Raji (cell line): Measurements from ENCODE around the gene PSAPL1.

Source experiments
- POLR2A ChIP-seq: IDR thresholded peaks from 2 replicates; pipeline ENCODE4 v1.6.1; 2011; ENCODE audit warnings: low read depth, low read length, control low read depth; ENCODE audit not compliant: insufficient read depth

The PSAPL1 gene, protein sequence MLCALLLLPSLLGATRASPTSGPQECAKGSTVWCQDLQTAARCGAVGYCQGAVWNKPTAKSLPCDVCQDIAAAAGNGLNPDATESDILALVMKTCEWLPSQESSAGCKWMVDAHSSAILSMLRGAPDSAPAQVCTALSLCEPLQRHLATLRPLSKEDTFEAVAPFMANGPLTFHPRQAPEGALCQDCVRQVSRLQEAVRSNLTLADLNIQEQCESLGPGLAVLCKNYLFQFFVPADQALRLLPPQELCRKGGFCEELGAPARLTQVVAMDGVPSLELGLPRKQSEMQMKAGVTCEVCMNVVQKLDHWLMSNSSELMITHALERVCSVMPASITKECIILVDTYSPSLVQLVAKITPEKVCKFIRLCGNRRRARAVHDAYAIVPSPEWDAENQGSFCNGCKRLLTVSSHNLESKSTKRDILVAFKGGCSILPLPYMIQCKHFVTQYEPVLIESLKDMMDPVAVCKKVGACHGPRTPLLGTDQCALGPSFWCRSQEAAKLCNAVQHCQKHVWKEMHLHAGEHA

DNA sequence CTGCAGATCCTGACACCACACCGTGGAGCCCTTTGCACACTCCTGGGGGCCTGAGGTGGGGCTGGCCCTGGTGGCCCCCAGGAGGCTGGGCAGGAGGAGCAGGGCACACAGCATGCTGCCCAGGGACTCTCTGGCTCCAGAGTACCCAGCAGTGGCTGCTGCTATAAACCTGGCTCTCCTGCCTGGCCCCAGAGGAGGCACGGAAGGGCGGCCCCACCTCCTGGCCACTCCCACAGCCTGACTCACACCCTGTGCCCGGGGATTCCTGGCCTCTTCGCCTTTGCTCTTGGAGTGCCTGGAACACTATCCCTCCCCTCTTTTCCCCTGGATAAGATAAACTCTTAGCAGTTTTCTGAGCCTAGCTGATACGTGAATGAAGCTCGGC is at the start of gene PSAPL1:
Gene PSAPL1 (minus strand): TSS at position 165 of the 385 bp plus-strand sequence. CDS start 51 bp downstream, at position 114.
- TF ChIP-seq POLR2A = no peak

DNA sequence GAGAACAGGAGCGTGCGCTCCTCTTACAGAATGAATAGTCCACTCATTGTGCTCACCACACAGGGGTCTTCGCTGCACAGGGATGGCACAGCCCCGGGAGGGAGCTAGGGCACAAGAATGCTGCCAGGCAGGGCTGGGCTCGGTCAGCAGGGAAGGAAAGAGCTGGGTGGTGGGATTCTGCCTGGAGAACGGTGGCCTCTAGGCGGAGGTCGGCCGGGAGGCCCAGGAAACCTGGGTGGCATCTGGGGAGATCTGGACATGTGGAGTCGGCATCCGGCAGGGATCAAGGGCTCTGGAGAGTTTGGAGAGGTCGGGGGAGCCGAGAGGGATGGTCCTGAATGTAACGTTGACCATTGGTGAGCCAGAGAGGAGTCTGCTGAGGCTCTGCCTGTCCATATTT is 46.5 kb upstream of the PSAPL1 start:
- TF ChIP-seq POLR2A = no peak

DNA sequence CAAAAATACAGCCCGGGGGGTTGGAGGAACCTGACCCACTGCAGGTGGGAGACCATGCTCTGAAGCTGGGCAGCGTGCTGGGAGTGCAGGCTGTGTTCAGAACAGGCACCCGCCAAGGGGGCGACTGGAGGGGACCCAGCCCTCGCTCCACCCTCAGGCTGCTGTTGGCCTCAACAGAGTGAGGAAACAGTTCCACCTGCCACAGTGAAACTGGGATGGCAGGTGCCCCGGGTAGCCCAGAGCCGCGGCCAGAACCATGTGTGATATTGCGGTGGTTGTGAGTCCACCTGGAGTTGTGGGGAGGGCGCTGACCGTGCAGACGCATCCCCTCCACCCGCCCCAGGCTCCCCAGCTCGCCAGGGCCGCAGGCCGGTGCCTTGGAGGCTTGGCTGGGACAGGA is 45.7 kb upstream of the PSAPL1 start:
- TF ChIP-seq POLR2A = no peak

DNA sequence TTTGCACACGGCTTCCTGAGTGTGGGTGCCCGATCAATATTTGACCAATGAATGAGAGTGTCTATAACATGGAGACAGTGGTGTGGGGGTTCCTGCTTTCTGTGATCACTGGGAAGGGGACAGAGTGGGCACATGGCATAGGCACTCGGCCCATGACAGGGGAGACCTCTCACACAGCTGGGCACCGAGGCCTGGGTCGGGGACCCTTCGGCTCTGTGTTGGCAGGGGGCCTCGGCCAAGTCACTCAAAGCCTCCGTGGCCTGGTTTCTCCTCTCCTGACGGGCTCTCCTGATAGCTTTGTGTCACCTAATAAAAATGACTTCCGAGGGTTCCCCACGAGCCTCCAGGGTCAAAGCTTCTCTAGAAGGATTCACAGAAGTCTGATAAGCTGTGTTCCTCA is 43.9 kb upstream of the PSAPL1 start:
- TF ChIP-seq POLR2A = no peak

DNA sequence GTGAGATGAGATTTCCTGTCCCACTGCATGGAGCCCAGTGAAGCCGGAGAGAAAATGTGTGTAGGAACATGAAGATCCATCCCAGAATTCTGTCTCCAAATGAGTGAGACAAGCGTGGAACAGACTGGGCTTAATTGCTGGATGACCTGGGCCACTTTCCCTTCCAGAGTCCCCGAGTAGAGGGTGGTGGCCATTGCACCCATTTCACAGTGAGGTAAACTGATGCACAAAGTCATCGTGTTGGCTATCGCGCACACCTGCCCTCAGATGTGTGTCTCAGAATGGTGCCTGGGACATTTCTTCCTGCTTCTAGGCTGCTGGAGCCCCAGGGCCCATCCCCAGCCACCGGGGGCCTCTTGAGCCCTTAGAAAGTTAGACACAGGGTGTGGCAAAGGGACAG is 43.0 kb upstream of the PSAPL1 start:
- TF ChIP-seq POLR2A = no peak

DNA sequence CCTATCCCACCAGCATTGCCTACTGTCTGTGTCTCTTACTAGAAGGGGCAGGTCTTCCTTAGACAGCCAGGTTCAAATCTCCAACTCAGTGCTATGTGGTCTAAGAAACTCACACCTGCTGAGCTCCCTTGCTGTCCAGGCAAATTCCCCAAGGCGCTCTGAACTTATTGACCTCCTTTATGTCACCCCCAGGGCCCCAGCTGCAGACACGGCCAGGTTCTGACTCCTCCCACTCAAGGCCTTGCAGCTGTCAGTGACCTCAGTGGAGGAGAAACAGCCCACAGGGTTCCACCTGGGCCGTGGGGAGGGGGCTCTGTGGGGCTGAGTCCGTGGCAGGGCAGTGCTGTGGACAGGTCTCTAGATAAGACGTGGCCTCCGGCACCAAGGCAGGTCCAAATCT is 42.1 kb upstream of the PSAPL1 start:
- no peak for TF ChIP-seq POLR2A

DNA sequence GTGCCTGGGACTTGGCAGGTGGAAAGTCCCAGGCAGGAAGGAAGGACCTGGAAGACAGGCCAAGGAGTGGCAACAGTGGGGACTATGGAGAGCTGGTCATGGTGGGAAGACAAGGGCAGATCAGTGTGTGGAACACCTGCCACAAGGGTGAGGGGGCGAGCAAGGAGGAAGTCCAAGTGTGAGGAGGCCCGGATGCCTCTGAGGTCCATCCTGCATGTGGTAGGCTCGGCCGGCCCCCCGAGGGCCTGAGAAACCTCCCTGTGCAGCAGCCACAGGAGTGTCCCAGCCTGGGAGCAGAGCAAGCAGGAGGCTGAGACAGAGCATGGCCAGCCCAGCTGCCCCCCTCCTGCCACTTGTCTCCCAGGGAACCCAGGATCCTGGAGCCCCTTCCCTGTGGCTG is 40.5 kb upstream of the PSAPL1 start:
- TF ChIP-seq POLR2A = no peak

DNA sequence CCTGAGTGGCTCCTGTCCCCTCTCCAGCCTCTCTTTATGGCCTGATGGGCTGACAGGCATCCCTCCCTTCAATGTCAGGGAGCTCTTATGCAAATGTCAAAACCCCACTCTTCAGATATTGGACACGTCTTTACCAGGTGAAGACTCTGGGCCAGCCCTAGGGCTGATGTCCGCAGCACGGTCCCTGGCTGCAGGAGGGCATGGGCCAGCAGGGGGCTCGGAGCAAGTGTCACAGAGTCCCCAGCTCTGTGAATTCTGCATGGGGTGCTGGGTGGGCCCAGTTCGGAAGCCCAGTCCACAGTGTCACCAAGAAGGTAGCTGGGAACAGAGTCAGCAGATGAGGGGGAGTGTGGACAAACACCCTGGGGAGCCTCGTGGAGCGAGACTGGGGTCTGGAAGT is 39.6 kb upstream of the PSAPL1 start:
- TF ChIP-seq POLR2A = no peak

DNA sequence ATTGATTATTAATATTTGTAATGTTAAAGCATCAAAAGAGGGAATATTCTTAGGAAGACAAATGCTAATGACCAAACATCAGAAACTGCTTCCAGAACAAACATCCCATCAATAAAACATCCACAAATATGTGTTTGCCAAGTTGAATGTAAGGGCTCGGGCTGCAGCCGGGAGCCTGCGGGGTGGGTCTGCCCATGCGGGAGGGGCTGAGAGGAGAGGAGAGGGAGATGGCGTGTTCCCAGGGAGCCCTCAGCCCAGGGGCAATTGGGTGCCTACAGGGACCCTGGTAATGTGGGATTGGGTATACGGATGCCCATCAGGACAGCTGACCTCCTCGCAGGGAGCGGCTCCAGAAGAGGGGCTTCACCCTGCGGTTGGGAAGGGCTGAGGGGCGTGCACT is 38.4 kb upstream of the PSAPL1 start:
- TF ChIP-seq POLR2A = no peak

DNA sequence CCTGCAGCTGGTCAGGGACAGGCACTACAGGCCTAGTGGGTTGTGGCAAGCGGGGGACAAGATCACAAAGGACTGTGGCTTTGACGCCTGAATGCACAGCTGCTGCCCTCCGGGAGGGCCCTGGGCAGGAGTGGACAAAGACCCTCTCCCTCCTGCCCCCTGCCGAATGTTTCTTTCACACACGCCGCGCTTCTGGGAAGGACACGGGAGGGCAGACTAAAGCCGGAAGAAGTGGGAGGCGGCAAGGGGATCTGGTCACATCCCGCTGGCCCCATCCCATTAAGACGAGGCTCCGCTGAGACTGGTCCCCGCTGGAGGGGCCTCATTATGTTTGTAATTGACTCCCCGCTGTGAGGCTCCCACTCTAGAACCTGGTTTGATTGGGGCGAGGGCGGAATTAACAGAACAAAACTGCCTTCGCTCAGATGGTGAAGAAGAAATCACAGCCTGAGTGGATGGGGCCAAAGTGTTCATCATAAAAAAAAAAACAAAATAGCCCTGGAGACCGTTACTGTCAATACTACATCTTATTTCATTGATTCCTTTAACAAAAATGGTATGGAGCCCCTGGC is 37.8 kb upstream of the PSAPL1 start:
- TF ChIP-seq POLR2A = no peak

DNA sequence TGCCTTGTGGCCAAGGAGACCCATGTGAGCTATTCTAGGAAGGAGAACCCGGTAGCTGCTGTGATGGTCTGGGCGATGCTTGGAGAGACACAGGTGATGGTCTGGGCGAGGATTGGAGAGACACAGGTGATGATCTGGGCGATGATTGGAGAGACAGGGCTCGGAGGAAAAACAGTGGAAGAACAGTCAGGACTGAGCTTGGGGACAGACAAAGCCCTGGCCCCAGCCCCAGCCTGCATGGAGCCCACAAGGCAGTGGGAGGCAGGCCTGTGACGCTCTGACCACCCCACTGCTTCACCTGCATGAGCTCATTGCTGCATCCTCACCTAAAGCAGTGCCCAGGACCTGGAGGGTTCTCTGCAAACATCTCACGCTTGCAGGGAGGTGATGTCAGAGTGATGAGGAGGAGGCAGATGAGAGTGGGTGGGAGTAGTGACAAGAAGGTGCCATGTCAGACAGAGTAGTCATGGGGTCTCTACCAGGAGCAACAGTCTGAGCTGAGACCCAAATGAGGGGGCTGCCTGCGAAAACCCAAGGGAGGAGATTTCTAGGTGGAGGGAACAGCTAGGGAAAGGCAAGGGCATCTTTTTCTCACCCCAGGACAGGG is 35.9 kb upstream of the PSAPL1 start:
- no peak for TF ChIP-seq POLR2A

DNA sequence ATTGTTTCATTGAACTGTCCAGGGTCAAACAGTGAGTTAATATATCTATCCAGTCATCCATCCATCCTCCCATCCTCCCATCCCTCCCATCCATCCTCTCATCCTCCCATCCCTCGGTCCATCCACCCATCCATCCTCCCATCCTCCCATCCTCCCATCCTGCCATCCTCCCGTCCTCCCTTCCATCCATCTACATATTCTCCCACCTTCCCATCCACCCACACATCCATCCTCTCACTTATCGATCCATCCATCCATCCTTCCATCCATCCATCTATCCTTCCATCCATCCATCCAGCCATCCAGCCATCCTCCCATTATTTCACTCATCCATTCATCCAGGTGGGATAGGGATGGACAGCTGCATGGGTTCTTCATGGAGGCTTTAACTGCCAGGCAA is 35.4 kb upstream of the PSAPL1 start:
- TF ChIP-seq POLR2A = no peak

DNA sequence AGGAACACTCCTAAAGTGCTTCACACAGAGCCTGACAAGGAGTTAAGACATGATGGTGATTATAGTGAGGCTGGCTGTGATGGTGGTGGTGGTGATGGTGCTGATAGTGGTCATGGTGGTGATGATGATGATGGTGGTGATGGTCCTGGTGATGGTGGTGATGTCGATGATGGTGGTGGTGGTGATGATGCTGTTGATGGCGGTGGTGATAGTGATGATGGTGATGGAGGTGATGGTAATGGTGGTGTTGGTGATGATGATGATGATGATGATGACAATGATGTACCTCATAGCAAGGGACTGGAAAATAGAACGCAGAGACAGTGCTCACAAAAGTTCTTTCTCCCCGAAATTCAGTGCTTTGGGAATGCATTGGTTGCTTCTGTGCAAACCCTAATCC is 34.3 kb upstream of the PSAPL1 start:
- TF ChIP-seq POLR2A = no peak

DNA sequence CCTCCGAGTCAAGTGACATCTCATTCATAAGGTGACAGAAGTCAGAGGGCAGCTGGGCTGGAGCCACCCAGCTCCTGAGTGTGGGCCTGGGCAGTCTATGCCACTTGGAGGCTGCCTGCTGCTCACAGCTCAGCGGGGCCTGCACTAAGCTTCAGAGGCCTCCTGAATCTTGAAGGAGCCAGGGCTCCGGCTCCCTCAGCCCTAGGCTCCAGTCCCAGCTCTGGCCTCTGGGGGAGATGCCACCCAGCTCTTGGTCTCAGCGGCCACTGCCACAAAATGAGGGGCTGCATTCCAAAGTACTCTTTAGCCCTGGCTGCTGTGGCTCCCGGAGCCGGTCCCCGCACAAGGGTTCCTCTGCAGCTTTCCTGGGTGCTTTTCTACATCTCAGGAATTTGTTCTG is 32.7 kb upstream of the PSAPL1 start:
- no peak for TF ChIP-seq POLR2A

DNA sequence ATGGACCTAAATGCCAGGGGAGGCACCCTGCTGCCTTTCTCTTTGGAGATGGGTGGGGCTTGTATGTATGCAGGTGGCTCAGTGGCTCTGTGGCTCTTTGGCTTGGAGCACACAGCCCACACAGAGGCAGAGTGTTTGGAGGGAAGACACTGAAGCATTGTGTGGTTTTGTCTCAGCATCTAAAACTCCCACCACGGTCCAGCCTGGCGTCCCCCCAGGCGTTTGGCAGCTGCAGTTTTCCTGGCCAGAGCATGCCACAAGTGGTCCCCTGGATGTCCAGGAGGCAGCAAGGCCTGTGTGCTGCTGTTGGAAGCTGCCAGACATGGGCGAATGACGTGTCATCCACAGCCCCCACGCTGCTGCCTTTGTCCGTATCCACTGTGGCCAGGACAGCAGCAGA is 32.2 kb upstream of the PSAPL1 start:
- no peak for TF ChIP-seq POLR2A

DNA sequence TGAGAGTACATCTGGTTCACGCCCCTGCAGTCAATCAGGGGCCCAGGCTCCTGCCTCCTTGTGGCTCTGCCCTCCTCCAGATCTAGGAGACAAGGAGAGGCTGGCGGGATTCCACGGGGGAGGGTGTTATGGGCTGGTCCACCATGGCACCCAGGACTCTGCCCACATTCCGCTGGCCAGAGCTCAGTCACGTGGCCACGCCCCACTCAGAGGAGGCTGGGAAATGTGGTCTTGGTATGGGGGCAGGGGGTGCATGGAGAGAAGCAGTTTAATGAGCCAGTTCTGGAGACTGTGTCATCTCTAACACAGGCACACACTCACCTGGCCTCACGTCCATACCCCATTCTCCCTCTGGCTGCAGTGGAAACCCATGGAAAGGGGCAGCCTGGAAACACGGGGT is 31.5 kb upstream of the PSAPL1 start:
- no peak for TF ChIP-seq POLR2A
